GM23338 (cell line): ENCODE data around the gene FAT3. TPM values are rescaled to one million over a fixed set of nuclear protein-coding genes. Genes with fewer than 3 reads are reported as not detected.

Experiments used
- ATAC-seq: fragments of 200-7000 bp; cut with Tn5 transposase; 3 replicates; pipeline ENCODE4 v1.9.1; 2020
- DNase-seq: peaks from one replicate; pipeline ENCODE4 v3.0.0-alpha.2; 2015; ENCODE audit warnings: low spot score
- H2AFZ ChIP-seq: fragments of 200-600 bp; sonication (generic); 2 replicates; pipeline ENCODE4 v1.8.0; 2016; ENCODE audit warnings: antibody characterized with exemption, mild to moderate bottlenecking, moderate library complexity
- H3F3A ChIP-seq: fragments of 200-600 bp; sonication (generic); replicated peaks from 2 replicates; pipeline ENCODE4 v1.8.0; 2017; ENCODE audit warnings: antibody characterized with exemption, mixed run types, low read depth
- H3K27ac ChIP-seq: fragments of 200-600 bp; sonication (generic); 2 replicates; pipeline ENCODE4 v1.6.1; 2016; ENCODE audit warnings: low read depth
- H3K27me3 ChIP-seq: fragments of 200-600 bp; sonication (generic); 2 replicates; pipeline ENCODE4 v1.8.0; 2016; ENCODE audit warnings: mild to moderate bottlenecking, mixed run types, moderate library complexity; ENCODE audit not compliant: insufficient read depth
- H3K36me3 ChIP-seq: fragments of 200-600 bp; sonication (generic); 2 replicates; pipeline ENCODE4 v1.8.0; 2016; ENCODE audit warnings: mild to moderate bottlenecking; ENCODE audit not compliant: insufficient read depth
- H3K4me1 ChIP-seq: fragments of 200-600 bp; sonication (generic); 2 replicates; pipeline ENCODE4 v1.8.0; 2016; ENCODE audit warnings: mild to moderate bottlenecking, moderate library complexity; ENCODE audit not compliant: insufficient read depth
- H3K4me2 ChIP-seq: fragments of 200-600 bp; sonication (generic); 2 replicates; pipeline ENCODE4 v1.7.1; 2017; ENCODE audit warnings: mixed run types
- H3K4me3 ChIP-seq: fragments of 200-600 bp; sonication (generic); 2 replicates; pipeline ENCODE4 v1.6.1; 2016; ENCODE audit warnings: mixed run types
- H3K79me2 ChIP-seq: fragments of 200-600 bp; sonication (generic); replicated peaks from 2 replicates; pipeline ENCODE4 v1.8.0; 2017; ENCODE audit warnings: mild to moderate bottlenecking; ENCODE audit not compliant: insufficient read depth
- H3K9me2 ChIP-seq: fragments of 200-600 bp; sonication (generic); 2 replicates; pipeline ENCODE4 v1.8.0; 2017; ENCODE audit not compliant: insufficient read depth
- H4K20me1 ChIP-seq: fragments of 200-600 bp; sonication (generic); replicated peaks from 2 replicates; pipeline ENCODE4 v1.8.0; 2017; ENCODE audit warnings: mild to moderate bottlenecking; ENCODE audit not compliant: insufficient read depth
- H3K27ac Mint-ChIP-seq: 2 replicates; pipeline ENCODE4 v1.8.0; 2020; ENCODE audit warnings: inconsistent platforms, mild to moderate bottlenecking, moderate library complexity, mixed read lengths
- H3K27me3 Mint-ChIP-seq: 3 replicates; pipeline ENCODE4 v1.8.0; 2022; ENCODE audit warnings: low read depth, mild to moderate bottlenecking, moderate library complexity, mixed read lengths, inconsistent platforms; ENCODE audit not compliant: insufficient read depth, poor library complexity
- H3K36me3 Mint-ChIP-seq: 3 replicates; pipeline ENCODE4 v1.8.0; 2021; ENCODE audit warnings: low read depth, mild to moderate bottlenecking, inconsistent platforms, moderate library complexity, mixed read lengths
- H3K4me1 Mint-ChIP-seq: 3 replicates; pipeline ENCODE4 v1.8.0; 2020; ENCODE audit warnings: mild to moderate bottlenecking, inconsistent platforms, mixed read lengths
- H3K4me3 Mint-ChIP-seq: 3 replicates; pipeline ENCODE4 v1.8.0; 2021; ENCODE audit warnings: moderate library complexity, mild to moderate bottlenecking, inconsistent platforms, mixed read lengths
- H3K9me3 Mint-ChIP-seq: 3 replicates; pipeline ENCODE4 v1.8.0; 2020; ENCODE audit warnings: moderate library complexity, mild to moderate bottlenecking, inconsistent platforms, mixed read lengths
- EZH2 ChIP-seq: fragments of 200-600 bp; sonication (generic); IDR thresholded peaks from one replicate; pipeline ENCODE4 v1.8.0; 2017; ENCODE audit warnings: antibody characterized with exemption, mild to moderate bottlenecking, low read depth; ENCODE audit not compliant: unreplicated experiment
- EZH2phosphoT487 ChIP-seq: fragments of 200-600 bp; sonication (generic); IDR thresholded peaks from one replicate; pipeline ENCODE4 v1.8.1; 2018; ENCODE audit warnings: antibody characterized with exemption; ENCODE audit not compliant: unreplicated experiment
- JUNB ChIP-seq: IDR thresholded peaks from one replicate; pipeline ENCODE4 v1.6.1; 2016; ENCODE audit warnings: antibody characterized with exemption; ENCODE audit not compliant: unreplicated experiment
- NANOG ChIP-seq: IDR thresholded peaks from 2 replicates; pipeline ENCODE4 v1.6.1; 2016; ENCODE audit warnings: antibody characterized with exemption, borderline replicate concordance
- ZNF114 ChIP-seq: fragments of 250-450 bp; sonication (Bioruptor Pico); IDR thresholded peaks from 2 replicates; pipeline ENCODE4 v1.5.0; 2020; ENCODE audit warnings: mild to moderate bottlenecking, moderate library complexity
- polyA plus RNA-seq: library from polyadenylated mRNA; unstranded; fragments of >200 nt; fragmentation: Nextera tagmentation; extraction: Ambion mirVana; gene quantifications from 2 replicates; pipeline ENCODE4 v1.2.1, GENCODE V29; 2016
- total RNA-seq: library from RNA; depleted of rRNA; stranded (reverse); fragments of >200 nt; shearing (Covaris generic); gene quantifications from 2 replicates; pipeline ENCODE4 v1.2.3, GENCODE V29; 2014
- TF ChIP-seq, protein P1 (sequence below): IDR thresholded peaks from one replicate; pipeline ENCODE4 v1.6.1; 2018; ENCODE audit warnings: antibody characterized with exemption; ENCODE audit not compliant: unreplicated experiment
- TF ChIP-seq, protein P2 (sequence below), 2 experiments: fragments of 200-600 bp in 1 of 2; sonication (generic) in 1 of 2; conservative IDR thresholded peaks; 2 replicates each; pipeline versions ENCODE4 v1.5.1 to v1.6.1; 2016 to 2017; ENCODE audit warnings: antibody characterized with exemption in 2 of 2, low read depth in 2 of 2, mild to moderate bottlenecking in 2 of 2, moderate library complexity in 1 of 2
- TF ChIP-seq, protein P3 (sequence below): fragments of 250-450 bp; sonication (Bioruptor Pico); IDR thresholded peaks from 2 replicates; pipeline ENCODE4 v1.5.0; 2020; ENCODE audit warnings: mild to moderate bottlenecking, moderate library complexity

FAT3 gene
- total and polyA plus RNA-seq, 2 experiments from 2014 or later, result 9.0 to 78.0 TPM

DNA sequence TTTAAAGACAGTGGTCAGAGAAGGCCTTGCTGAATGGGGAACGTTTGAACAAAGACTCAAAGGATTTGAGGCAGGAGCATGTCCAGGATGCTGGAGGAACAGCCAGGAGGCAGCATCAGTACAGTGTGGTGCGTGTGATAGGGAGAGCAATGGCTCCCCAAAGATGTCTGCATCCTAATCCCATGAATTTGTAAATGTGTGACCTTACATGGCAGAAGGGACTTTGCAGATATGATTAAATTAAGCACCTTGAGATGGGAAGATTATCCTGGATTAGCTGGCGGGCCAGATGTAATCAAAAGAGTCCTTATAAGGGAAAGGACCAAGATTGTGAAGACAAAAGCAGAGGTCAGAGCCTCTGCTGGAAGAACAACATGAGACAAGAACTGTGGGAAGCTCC lies 24.6 kb upstream of the FAT3 start:
- no peak overlapping the region for H3K4me3 Mint-ChIP-seq
- H3K9me2 ChIP-seq, result no peaks in the 10 kb centered on the region

More for the DNA sequence above, 24.6 kb upstream of the FAT3 start:
- H3K79me2 ChIP-seq, result no peaks in the 10 kb centered on the region
- no peaks in the 10 kb centered on the region; the same call in 2 of the 3 replicates for H3K4me1 Mint-ChIP-seq
- no peak overlapping the region for H3K27ac ChIP-seq
- no peaks in the 10 kb centered on the region for H3K4me1 ChIP-seq
- no peak overlapping the region for H3K4me3 ChIP-seq
- H3K36me3 Mint-ChIP-seq, result no peaks in the 10 kb centered on the region
- no peak for DNase-seq
- no peaks in the 10 kb centered on the region for H3K27me3 ChIP-seq
- H2AFZ ChIP-seq, result peak overlapping the region; percentile 21; the same call in 1 of the 2 replicates
- H3K36me3 ChIP-seq, result no peaks in the 10 kb centered on the region
- no peak overlapping the region for H3K4me2 ChIP-seq
- TF ChIP-seq JUNB (no peak), NANOG (no peak), ZNF114 (CRISPR knock-in tag) (no peak), EZH2phosphoT487 (no peak), EZH2 (no peak)
- TF ChIP-seq, protein P1, sequence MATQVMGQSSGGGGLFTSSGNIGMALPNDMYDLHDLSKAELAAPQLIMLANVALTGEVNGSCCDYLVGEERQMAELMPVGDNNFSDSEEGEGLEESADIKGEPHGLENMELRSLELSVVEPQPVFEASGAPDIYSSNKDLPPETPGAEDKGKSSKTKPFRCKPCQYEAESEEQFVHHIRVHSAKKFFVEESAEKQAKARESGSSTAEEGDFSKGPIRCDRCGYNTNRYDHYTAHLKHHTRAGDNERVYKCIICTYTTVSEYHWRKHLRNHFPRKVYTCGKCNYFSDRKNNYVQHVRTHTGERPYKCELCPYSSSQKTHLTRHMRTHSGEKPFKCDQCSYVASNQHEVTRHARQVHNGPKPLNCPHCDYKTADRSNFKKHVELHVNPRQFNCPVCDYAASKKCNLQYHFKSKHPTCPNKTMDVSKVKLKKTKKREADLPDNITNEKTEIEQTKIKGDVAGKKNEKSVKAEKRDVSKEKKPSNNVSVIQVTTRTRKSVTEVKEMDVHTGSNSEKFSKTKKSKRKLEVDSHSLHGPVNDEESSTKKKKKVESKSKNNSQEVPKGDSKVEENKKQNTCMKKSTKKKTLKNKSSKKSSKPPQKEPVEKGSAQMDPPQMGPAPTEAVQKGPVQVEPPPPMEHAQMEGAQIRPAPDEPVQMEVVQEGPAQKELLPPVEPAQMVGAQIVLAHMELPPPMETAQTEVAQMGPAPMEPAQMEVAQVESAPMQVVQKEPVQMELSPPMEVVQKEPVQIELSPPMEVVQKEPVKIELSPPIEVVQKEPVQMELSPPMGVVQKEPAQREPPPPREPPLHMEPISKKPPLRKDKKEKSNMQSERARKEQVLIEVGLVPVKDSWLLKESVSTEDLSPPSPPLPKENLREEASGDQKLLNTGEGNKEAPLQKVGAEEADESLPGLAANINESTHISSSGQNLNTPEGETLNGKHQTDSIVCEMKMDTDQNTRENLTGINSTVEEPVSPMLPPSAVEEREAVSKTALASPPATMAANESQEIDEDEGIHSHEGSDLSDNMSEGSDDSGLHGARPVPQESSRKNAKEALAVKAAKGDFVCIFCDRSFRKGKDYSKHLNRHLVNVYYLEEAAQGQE, result no peak
- TF ChIP-seq, protein P2, sequence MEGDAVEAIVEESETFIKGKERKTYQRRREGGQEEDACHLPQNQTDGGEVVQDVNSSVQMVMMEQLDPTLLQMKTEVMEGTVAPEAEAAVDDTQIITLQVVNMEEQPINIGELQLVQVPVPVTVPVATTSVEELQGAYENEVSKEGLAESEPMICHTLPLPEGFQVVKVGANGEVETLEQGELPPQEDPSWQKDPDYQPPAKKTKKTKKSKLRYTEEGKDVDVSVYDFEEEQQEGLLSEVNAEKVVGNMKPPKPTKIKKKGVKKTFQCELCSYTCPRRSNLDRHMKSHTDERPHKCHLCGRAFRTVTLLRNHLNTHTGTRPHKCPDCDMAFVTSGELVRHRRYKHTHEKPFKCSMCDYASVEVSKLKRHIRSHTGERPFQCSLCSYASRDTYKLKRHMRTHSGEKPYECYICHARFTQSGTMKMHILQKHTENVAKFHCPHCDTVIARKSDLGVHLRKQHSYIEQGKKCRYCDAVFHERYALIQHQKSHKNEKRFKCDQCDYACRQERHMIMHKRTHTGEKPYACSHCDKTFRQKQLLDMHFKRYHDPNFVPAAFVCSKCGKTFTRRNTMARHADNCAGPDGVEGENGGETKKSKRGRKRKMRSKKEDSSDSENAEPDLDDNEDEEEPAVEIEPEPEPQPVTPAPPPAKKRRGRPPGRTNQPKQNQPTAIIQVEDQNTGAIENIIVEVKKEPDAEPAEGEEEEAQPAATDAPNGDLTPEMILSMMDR (conservative IDR thresholded peaks at IDR 0.05; ENCODE audit: low read depth in 2 of 2), result peak in 1 of 2 experiments; percentile 38; a peak in 2 of 4 replicates
- TF ChIP-seq, protein P3, sequence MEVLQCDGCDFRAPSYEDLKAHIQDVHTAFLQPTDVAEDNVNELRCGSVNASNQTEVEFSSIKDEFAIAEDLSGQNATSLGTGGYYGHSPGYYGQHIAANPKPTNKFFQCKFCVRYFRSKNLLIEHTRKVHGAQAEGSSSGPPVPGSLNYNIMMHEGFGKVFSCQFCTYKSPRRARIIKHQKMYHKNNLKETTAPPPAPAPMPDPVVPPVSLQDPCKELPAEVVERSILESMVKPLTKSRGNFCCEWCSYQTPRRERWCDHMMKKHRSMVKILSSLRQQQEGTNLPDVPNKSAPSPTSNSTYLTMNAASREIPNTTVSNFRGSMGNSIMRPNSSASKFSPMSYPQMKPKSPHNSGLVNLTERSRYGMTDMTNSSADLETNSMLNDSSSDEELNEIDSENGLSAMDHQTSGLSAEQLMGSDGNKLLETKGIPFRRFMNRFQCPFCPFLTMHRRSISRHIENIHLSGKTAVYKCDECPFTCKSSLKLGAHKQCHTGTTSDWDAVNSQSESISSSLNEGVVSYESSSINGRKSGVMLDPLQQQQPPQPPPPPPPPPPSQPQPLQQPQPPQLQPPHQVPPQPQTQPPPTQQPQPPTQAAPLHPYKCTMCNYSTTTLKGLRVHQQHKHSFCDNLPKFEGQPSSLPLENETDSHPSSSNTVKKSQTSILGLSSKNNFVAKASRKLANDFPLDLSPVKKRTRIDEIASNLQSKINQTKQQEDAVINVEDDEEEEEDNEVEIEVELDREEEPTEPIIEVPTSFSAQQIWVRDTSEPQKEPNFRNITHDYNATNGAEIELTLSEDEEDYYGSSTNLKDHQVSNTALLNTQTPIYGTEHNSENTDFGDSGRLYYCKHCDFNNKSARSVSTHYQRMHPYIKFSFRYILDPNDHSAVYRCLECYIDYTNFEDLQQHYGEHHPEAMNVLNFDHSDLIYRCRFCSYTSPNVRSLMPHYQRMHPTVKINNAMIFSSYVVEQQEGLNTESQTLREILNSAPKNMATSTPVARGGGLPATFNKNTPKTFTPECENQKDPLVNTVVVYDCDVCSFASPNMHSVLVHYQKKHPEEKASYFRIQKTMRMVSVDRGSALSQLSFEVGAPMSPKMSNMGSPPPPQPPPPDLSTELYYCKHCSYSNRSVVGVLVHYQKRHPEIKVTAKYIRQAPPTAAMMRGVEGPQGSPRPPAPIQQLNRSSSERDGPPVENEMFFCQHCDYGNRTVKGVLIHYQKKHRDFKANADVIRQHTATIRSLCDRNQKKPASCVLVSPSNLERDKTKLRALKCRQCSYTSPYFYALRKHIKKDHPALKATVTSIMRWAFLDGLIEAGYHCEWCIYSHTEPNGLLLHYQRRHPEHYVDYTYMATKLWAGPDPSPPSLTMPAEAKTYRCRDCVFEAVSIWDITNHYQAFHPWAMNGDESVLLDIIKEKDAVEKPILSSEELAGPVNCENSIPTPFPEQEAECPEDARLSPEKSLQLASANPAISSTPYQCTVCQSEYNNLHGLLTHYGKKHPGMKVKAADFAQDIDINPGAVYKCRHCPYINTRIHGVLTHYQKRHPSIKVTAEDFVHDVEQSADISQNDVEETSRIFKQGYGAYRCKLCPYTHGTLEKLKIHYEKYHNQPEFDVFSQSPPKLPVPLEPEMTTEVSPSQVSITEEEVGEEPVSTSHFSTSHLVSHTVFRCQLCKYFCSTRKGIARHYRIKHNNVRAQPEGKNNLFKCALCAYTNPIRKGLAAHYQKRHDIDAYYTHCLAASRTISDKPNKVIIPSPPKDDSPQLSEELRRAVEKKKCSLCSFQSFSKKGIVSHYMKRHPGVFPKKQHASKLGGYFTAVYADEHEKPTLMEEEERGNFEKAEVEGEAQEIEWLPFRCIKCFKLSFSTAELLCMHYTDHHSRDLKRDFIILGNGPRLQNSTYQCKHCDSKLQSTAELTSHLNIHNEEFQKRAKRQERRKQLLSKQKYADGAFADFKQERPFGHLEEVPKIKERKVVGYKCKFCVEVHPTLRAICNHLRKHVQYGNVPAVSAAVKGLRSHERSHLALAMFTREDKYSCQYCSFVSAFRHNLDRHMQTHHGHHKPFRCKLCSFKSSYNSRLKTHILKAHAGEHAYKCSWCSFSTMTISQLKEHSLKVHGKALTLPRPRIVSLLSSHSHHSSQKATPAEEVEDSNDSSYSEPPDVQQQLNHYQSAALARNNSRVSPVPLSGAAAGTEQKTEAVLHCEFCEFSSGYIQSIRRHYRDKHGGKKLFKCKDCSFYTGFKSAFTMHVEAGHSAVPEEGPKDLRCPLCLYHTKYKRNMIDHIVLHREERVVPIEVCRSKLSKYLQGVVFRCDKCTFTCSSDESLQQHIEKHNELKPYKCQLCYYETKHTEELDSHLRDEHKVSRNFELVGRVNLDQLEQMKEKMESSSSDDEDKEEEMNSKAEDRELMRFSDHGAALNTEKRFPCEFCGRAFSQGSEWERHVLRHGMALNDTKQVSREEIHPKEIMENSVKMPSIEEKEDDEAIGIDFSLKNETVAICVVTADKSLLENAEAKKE, result no peak
- H3K27ac Mint-ChIP-seq, result no peak overlapping the region
- no peak for ATAC-seq
- H3K9me3 Mint-ChIP-seq, result no peaks in the 10 kb centered on the region
- peaks cover 2% of the 10 kb centered on the region for H3K27me3 Mint-ChIP-seq
- no peaks in the 10 kb centered on the region for H3F3A ChIP-seq
- H4K20me1 ChIP-seq, result no peaks in the 10 kb centered on the region
